SJCRH30 (cell line): ENCODE results near the gene PRR30. TPM values are rescaled to one million over a fixed set of nuclear protein-coding genes. Genes with fewer than 3 reads are reported as not detected.

Experiments
- DNase-seq, 2 experiments: peaks; one replicate each; pipeline ENCODE4 v3.0.0-alpha.2; 2015 to 2020
- H3K27ac ChIP-seq: fragments of 250-450 bp; sonication (Bioruptor Pico); 2 replicates; pipeline ENCODE4 v1.5.1; 2020; ENCODE audit warnings: mild to moderate bottlenecking, moderate library complexity
- H3K27me3 ChIP-seq: fragments of 250-450 bp; sonication (Bioruptor Pico); 2 replicates; pipeline ENCODE4 v1.5.1; 2020; ENCODE audit warnings: mild to moderate bottlenecking, moderate library complexity
- H3K36me3 ChIP-seq: fragments of 250-450 bp; sonication (Bioruptor Pico); 2 replicates; pipeline ENCODE4 v1.5.1; 2020; ENCODE audit warnings: mild to moderate bottlenecking, moderate library complexity
- H3K4me1 ChIP-seq: fragments of 250-450 bp; sonication (Bioruptor Pico); 2 replicates; pipeline ENCODE4 v1.5.1; 2020; ENCODE audit warnings: mild to moderate bottlenecking, moderate library complexity
- H3K4me3 ChIP-seq: fragments of 250-450 bp; sonication (Bioruptor Pico); 2 replicates; pipeline ENCODE4 v1.5.1; 2020; ENCODE audit warnings: mild to moderate bottlenecking, moderate library complexity
- H3K9me3 ChIP-seq: fragments of 250-450 bp; sonication (Bioruptor Pico); replicated peaks from 2 replicates; pipeline ENCODE4 v1.5.1; 2020; ENCODE audit warnings: mild to moderate bottlenecking, moderate library complexity
- total RNA-seq: library from RNA; depleted of rRNA; stranded (reverse); fragments of >200 nt; shearing (Covaris generic); gene quantifications from 2 replicates; pipeline ENCODE4 v1.2.3, GENCODE V29; 2014

The PRR30 gene
- total RNA-seq, 1 experiment from 2014 or later, result not detected

GRCh38 chr2:27145682-27146081 is 6.5 kb upstream of the PRR30 start:
- H3K4me3 ChIP-seq, result no peak overlapping the region
- no peaks in the 10 kb centered on the region for H3K36me3 ChIP-seq
- 0 out of 2 replicates have a peak, but pooled peaks cover 3% of the 10 kb centered on the region for H3K9me3 ChIP-seq
- no peak overlapping the region for H3K27ac ChIP-seq
- H3K27me3 ChIP-seq, result peaks cover 25% of the 10 kb centered on the region
- DNase-seq, result no peak
- no peaks in the 10 kb centered on the region for H3K4me1 ChIP-seq

DNA sequence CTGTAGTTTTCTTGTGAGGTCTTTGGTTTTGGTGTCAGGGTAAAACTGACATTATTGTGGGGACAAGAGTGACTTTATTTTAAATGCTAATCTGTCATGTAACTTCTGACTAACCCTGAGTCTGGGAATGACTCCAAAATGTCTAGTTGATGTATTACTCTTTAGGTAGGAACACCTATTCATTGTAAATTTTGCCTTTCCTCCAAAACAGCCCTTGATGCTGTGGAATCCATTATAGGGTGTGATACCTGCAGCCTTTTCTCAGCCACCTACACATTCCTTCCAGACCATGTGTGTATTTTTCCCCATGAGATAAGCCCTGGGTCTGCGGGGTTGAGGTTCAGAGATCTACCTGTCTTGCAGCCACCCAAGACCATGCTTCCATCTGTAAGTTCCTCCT is 4.1 kb upstream of the PRR30 start:
- peaks cover 16% of the 10 kb centered on the region for H3K27me3 ChIP-seq
- no peak overlapping the region for H3K4me3 ChIP-seq
- no peak for DNase-seq
- H3K36me3 ChIP-seq, result no peaks in the 10 kb centered on the region
- no peaks in the 10 kb centered on the region for H3K4me1 ChIP-seq
- H3K27ac ChIP-seq, result no peak overlapping the region
- 0 out of 2 replicates have a peak, but pooled peaks cover 3% of the 10 kb centered on the region for H3K9me3 ChIP-seq

GRCh38 chr2:27138111-27138510 is 1.1 kb downstream of the PRR30 start:
- H3K4me1 ChIP-seq, result peaks cover 4% of the 10 kb centered on the region; the same call in 1 of the 2 replicates
- no peak overlapping the region for H3K27ac ChIP-seq
- H3K9me3 ChIP-seq, result 0 out of 2 replicates have a peak, but pooled peaks cover 2% of the 10 kb centered on the region
- no peaks in the 10 kb centered on the region for H3K36me3 ChIP-seq
- peaks cover 6% of the 10 kb centered on the region; the same call in 1 of the 2 replicates for H3K27me3 ChIP-seq
- no peak for DNase-seq
- no peak overlapping the region for H3K4me3 ChIP-seq

- no peaks in the 10 kb centered on the region for H3K9me3 ChIP-seq
- H3K27me3 ChIP-seq, result peaks cover 6% of the 10 kb centered on the region; the same call in 1 of the 2 replicates
- H3K4me1 ChIP-seq, result peaks cover 6% of the 10 kb centered on the region; the same call in 1 of the 2 replicates
- no peak overlapping the region for H3K4me3 ChIP-seq
- no peak for DNase-seq
- H3K27ac ChIP-seq, result no peak overlapping the region
- no peaks in the 10 kb centered on the region for H3K36me3 ChIP-seq
These were observed 1.8 kb downstream of the PRR30 start for GRCh38 chr2:27137322-27137935.

DNA sequence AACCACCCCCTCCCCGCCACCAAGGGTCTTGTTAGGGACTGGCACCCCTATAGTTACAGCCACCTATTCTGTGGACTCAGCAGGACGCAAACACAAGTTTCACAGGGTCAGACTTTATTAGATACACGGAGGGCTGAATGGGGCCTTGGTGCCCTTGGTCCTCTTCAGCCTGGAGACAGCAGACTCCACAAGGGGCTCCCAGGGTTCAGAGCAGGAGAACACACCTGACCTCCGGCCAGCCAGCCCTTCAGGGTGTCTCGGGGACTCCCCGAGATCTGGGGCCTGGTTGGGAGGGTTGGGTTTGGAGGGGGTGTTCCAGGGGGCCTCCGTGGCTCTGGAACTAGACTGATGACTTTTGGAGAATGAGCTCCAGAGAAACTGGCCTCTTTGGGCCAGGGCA is 2.5 kb downstream of the PRR30 start:
- Histone ChIP-seq H3K4me3 (no peak overlapping the region), H3K9me3 (no peaks in the 10 kb centered on the region), H3K27ac (no peak overlapping the region), H3K4me1 (peaks cover 6% of the 10 kb centered on the region; the same call in 1 of the 2 replicates), H3K27me3 (peaks cover 6% of the 10 kb centered on the region; the same call in 1 of the 2 replicates), H3K36me3 (no peaks in the 10 kb centered on the region)
- no peak for DNase-seq

- no peak for DNase-seq
- Histone ChIP-seq H3K4me3 (no peak overlapping the region), H3K27ac (no peak overlapping the region), H3K27me3 (peaks cover 6% of the 10 kb centered on the region; the same call in 1 of the 2 replicates), H3K4me1 (peaks cover 6% of the 10 kb centered on the region; the same call in 1 of the 2 replicates), H3K9me3 (no peaks in the 10 kb centered on the region), H3K36me3 (peaks cover 6% of the 10 kb centered on the region; the same call in 1 of the 2 replicates)
These were observed 3.7 kb downstream of the PRR30 start for GRCh38 chr2:27135478-27135955.

- H3K27ac ChIP-seq, result no peak overlapping the region
- H3K4me3 ChIP-seq, result peak overlapping the region; percentile 88
- H3K9me3 ChIP-seq, result no peaks in the 10 kb centered on the region
These were observed 4.3 kb downstream of the PRR30 start for GRCh38 chr2:27134781-27135477.

DNA sequence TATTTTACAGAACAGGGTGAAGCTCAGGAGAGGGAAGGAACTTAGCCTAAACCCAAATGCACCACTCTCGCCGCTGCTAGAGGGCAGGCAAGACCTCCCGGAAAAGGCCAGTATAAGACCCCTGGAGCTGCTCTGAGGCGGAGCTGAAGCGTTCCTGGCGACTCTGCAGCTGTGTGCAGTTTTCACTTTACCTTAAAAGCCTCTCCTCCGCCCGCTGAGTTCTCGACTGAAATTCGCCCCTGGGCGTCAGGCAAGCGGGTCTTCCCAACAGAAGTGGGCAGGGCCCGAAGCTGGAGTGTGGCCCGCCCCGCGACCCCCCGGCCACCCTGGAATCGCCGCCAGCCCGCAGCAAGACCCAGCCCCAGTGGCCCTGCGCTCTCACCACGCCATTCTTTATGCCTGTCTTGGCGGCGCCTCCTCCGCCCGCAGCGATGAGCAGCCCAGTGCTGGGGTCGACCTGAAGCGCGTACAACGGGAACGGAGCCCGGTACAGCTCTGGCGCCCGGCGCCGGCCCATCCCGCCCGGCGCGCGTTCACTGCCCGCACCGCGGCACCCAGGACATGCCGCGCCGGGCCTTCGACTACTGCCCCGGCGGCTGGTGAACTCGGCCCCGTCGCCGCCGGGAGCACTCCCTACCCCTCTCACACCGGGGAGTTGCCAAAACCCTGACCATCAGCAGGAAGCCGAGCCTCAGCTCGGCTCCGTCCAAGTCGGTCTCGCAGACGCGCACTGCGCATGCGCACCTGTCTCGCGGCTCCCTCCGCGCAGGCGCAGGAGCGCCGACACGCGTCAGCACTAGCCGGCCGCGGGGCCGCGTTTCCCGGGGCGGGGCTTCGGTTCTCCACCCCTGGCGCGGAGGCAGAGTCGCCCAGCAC is 5.1 kb downstream of the PRR30 start, which contains the start of gene PREB:
TSS of gene PREB (minus strand) at position 732 of the 876 bp plus-strand sequence. CDS start at position 517, 215 bp downstream.
- DNase-seq, result peak; percentile 99
- Histone ChIP-seq H3K27me3 (0 out of 2 replicates have a peak, but pooled peaks cover 6% of the 10 kb centered on the region), H3K36me3 (peaks cover 6% of the 10 kb centered on the region; the same call in 1 of the 2 replicates), H3K4me3 (peak within 1 kb of the TSS; percentile 88), H3K27ac (peak within 1 kb of the TSS; percentile 21; the same call in 1 of the 2 replicates), H3K9me3 (no peaks in the 10 kb centered on the region), H3K4me1 (peaks cover 6% of the 10 kb centered on the region; the same call in 1 of the 2 replicates)

More at GRCh38 chr2:27134781-27135477, 4.3 kb downstream of the PRR30 start:
- peaks cover 6% of the 10 kb centered on the region; the same call in 1 of the 2 replicates for H3K27me3 ChIP-seq
- peaks cover 6% of the 10 kb centered on the region; the same call in 1 of the 2 replicates for H3K36me3 ChIP-seq
- peaks cover 6% of the 10 kb centered on the region; the same call in 1 of the 2 replicates for H3K4me1 ChIP-seq
- DNase-seq, result no peak

- H3K4me3 ChIP-seq, result peak overlapping the region; percentile 88
- no peaks in the 10 kb centered on the region for H3K9me3 ChIP-seq
- H3K27ac ChIP-seq, result no peak overlapping the region
- 0 out of 2 replicates have a peak, but pooled peaks cover 3% of the 10 kb centered on the region for H3K27me3 ChIP-seq
- peaks cover 6% of the 10 kb centered on the region; the same call in 1 of the 2 replicates for H3K4me1 ChIP-seq
- peaks cover 6% of the 10 kb centered on the region; the same call in 1 of the 2 replicates for H3K36me3 ChIP-seq
- no peak for DNase-seq
These were observed 5.9 kb downstream of the PRR30 start for GRCh38 chr2:27133195-27133875.

GRCh38 chr2:27131429-27131828 is 7.8 kb downstream of the PRR30 start:
- H3K27ac ChIP-seq, result no peak overlapping the region
- no peaks in the 10 kb centered on the region for H3K9me3 ChIP-seq
- no peak overlapping the region for H3K4me3 ChIP-seq
- no peak for DNase-seq
- no peaks in the 10 kb centered on the region for H3K27me3 ChIP-seq
- peaks cover 6% of the 10 kb centered on the region; the same call in 1 of the 2 replicates for H3K36me3 ChIP-seq
- H3K4me1 ChIP-seq, result peaks cover 6% of the 10 kb centered on the region; the same call in 1 of the 2 replicates

DNA sequence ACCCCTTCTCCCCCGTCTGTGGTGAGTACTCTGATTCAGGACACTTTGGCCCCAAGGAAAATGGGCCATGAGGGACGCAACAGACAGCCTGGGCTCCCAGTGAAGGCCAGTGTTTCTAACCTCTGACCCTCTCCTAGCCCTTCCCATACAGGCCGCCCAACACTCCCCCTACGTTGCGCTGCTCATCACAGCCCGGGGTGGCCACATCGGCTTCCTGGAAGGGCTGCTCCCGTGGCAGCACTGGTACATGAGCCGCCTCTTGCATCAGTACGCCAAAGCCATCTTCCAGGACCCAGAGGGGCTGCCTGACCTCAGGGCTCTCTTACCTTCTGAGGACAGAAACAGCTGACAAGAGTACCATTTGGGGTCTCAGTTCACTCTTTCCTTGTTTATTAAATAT is 8.8 kb downstream of the PRR30 start:
- H3K9me3 ChIP-seq, result no peaks in the 10 kb centered on the region
- DNase-seq, result no peak

DNA sequence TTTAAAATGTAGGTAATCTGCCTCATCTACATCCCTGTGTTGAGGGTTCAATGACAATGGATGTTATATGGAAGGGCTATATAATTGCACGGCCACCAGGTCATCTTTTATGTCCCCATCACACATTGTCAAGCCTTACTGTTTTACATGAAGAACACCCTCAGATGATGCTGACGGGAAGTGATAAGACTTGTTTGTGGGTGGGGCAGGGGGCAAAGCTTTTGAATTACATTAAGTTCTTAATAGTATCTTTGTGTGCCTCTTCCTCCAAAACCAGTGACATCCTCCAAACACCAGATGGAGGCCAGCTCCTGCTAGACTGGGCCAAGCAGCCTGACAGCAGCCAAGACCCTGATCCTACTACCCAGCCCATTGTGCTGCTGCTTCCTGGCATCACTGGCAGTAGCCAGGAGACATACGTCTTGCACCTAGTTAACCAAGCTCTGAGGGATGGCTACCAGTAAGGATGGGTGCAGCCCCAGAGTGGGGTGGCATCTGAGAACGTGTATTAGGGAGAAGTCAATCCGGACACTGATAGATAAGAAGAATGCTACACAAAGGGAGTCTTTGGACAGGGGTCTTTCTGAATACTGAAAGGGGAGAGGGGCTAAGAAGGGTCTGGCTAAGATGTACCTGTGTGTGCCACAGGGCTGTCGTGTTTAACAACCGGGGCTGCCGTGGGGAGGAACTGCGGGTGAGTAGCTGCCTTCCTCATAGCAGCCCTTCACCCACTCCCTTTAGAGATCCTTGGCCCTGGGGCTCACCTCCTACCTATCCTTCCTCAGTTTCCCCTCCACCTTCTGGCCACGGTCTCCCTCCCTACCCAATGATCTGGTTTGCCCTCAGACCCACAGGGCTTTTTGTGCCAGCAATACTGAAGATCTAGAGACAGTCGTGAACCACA is 10.3 kb downstream of the PRR30 start:
- Histone ChIP-seq H3K4me1 (peaks cover 6% of the 10 kb centered on the region; the same call in 1 of the 2 replicates), H3K27ac (no peak overlapping the region), H3K36me3 (peaks cover 6% of the 10 kb centered on the region; the same call in 1 of the 2 replicates), H3K27me3 (no peaks in the 10 kb centered on the region; the same call in 1 of the 2 replicates), H3K9me3 (no peaks in the 10 kb centered on the region), H3K4me3 (no peak overlapping the region)
- no peak for DNase-seq

More for the DNA sequence above, 8.8 kb downstream of the PRR30 start:
- H3K27ac ChIP-seq, result no peak overlapping the region
- peaks cover 6% of the 10 kb centered on the region; the same call in 1 of the 2 replicates for H3K36me3 ChIP-seq
- no peaks in the 10 kb centered on the region; the same call in 1 of the 2 replicates for H3K27me3 ChIP-seq
- H3K4me3 ChIP-seq, result no peak overlapping the region
- peaks cover 6% of the 10 kb centered on the region; the same call in 1 of the 2 replicates for H3K4me1 ChIP-seq
